Measurements from ENCODE around the gene PCDH7.

The PCDH7 gene

DNA sequence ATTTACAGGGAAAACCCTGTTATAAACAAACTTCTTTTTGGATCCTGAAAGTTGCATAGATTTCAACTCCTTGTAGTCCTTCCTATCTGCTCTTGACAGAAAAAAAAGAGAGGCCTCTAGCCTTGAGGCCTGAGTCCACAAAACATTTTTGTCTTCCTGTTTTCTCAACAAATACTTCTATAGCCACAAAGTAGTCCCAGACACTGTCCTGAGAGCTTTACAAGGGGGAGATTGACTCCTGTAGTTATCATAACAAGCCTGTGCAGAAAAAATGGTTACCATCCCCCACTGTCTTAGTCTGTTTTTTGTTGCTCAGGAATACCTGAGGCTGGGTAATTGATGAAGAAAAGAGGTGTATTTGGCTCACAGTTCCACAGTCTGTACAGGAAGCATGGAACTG is 35.2 kb downstream of the PCDH7 start:
- TF ChIP-seq, protein P1, sequence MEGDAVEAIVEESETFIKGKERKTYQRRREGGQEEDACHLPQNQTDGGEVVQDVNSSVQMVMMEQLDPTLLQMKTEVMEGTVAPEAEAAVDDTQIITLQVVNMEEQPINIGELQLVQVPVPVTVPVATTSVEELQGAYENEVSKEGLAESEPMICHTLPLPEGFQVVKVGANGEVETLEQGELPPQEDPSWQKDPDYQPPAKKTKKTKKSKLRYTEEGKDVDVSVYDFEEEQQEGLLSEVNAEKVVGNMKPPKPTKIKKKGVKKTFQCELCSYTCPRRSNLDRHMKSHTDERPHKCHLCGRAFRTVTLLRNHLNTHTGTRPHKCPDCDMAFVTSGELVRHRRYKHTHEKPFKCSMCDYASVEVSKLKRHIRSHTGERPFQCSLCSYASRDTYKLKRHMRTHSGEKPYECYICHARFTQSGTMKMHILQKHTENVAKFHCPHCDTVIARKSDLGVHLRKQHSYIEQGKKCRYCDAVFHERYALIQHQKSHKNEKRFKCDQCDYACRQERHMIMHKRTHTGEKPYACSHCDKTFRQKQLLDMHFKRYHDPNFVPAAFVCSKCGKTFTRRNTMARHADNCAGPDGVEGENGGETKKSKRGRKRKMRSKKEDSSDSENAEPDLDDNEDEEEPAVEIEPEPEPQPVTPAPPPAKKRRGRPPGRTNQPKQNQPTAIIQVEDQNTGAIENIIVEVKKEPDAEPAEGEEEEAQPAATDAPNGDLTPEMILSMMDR (IDR thresholded peaks at IDR 0.05; ENCODE audit: extremely low read depth, missing control alignments), result no peak
- no peak for DNase-seq (ENCODE audit: low spot score)

DNA sequence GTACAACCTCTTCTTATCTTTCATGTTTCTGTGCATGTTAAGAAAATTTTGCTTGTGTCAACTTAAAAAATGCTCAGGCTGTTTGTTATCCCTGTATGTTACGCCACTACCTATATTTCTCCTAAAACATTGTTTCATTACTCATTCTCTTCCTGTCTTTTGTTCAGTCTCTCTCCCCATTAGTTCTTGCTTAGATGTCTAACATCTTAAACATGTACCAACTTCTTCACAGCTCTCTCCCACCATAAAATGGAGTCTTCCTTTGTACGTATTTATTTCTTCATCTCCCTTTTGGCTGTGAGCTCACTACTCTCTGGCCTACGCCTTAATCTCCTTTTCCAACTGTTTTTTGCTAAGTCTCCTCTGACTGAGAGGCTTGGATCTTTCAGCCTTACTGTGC is 36.4 kb downstream of the PCDH7 start:
- no peak for DNase-seq (ENCODE audit: low spot score)
- TF ChIP-seq, protein P1 (IDR thresholded peaks at IDR 0.05; ENCODE audit: extremely low read depth, missing control alignments), result no peak

DNA sequence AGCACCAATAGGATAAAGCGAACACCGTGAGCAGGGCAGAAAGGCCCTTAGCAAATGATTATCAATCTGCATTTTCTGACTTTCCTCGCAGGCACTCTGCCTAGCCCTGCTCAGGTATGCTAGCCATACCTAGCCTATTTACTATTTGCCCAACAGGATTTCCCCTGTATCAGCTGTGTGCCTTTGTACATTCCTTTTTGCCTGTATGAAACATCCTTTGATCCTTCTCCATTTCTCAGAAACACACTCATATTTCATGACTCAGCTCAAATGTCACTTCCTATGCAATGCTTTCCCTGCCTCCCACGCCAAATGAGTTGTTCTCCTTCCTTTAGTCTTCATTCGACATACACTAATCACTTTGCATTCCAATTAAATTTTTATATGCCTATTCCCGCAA is 37.2 kb downstream of the PCDH7 start:
- no peak for DNase-seq (ENCODE audit: low spot score)
- TF ChIP-seq, protein P1 (IDR thresholded peaks at IDR 0.05; ENCODE audit: extremely low read depth, missing control alignments), result no peak

DNA sequence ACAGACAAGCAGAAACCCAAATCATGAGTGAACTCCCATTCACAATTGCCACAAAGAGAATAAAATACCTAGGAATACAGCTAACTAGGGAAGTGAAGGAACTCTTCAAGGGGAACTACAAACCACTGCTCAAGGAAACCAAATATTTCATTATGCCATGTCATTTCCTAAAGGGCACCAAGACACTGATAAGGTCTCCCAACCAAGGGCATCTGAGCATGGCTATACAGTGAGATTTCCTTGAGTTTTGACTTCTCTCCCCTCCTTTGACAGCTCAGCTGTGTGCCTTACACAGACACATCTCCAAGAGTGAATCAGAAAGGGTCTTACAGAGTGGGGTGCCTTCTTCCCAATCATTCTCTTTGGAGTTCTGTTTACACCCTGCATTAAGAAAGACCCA is 40.4 kb downstream of the PCDH7 start:
- TF ChIP-seq, protein P1 (IDR thresholded peaks at IDR 0.05; ENCODE audit: extremely low read depth, missing control alignments), result no peak
- no peak for DNase-seq (ENCODE audit: low spot score)

DNA sequence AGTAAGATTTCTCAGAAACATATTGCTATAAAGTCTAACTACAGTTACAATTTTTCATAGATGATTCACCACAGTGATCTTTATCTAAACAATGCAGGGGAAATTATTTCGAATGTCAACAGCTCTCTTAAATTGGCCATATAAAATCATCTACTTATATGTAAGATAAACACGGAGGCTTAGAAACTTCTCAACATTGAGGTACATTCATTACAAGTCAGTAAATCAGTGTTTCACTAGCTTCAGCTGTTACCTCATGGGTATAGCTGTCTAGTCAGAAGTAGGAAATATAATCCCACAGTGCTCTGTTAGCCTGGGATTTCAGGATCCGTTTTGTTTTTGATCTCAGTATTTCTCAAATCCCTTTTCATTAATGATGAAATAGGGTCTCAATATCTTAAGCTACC is 43.2 kb downstream of the PCDH7 start:
- DNase-seq (ENCODE audit: low spot score), result no peak
- TF ChIP-seq, protein P1 (IDR thresholded peaks at IDR 0.05; ENCODE audit: extremely low read depth, missing control alignments), result no peak

DNA sequence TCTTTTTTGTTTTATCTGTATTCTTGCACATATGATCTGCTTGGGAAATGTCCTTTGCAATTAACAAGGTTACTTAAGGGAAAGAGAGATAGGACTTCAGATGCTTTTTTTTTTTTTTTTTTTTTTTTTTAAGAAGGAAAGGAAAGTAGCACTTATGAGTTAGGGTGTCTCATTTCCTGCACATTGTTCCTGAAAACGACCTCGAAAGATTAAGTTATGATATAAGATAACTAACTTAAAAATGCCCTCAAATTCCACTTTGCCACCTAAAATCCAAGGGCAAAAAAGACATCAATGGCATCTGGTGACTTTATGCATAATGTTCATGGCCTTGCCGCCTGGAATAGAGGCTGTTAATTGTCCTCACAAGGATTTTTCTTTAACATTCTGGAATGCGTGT is 44.9 kb downstream of the PCDH7 start:
- no peak for DNase-seq (ENCODE audit: low spot score)
- TF ChIP-seq, protein P1 (IDR thresholded peaks at IDR 0.05; ENCODE audit: extremely low read depth, missing control alignments), result no peak

DNA sequence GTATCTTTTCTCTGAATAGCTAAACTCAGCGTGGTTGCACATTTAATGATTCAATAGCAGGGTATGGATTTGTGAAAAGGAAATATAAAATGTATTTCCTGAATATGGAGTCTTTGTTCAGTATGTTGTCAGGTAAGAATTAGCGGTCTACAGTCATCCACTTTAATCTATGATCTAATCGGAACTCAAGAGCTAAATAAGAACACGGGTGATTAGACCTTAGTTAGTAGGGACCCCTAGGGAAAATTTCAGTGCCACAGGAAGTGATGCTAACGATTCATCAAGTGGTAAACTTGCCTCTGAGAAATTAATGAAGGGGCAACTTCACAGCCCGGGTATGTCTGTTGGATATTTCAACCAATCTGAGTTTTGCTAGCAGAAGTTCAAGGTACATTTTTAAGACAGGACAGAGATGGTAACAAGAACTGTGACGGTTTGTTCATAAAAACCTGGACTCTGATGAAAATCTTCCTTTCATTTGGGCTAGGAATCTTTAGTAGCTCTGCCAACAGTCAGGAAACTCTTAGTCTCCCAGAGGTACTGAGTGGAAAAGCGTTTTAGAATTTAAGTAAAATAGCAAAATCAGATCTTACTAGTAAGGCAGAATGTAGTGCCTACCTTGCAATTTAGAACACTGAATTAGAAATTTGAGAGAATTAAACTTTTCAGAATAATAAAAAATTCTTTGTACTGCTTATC is 47.1 kb downstream of the PCDH7 start:
- no peak for DNase-seq (ENCODE audit: low spot score)
- TF ChIP-seq, protein P1 (IDR thresholded peaks at IDR 0.05; ENCODE audit: extremely low read depth, missing control alignments), result no peak
